CD14-positive monocyte (primary cell): Measurements from ENCODE around the gene ASRGL1. TPM values are rescaled to one million over a fixed set of nuclear protein-coding genes. Genes with fewer than 3 reads are reported as not detected.
A peak's percentile ranks its signal among the peaks of the same experiment; 100 is the strongest.

Experiments
- DNase-seq, 3 donors: peaks; one replicate each; pipeline ENCODE4 v3.0.0-alpha.2; 2011 to 2022
- H2AFZ ChIP-seq: 2 replicates; pipeline ENCODE4 v1.6.0; 2012; ENCODE audit warnings: mild to moderate bottlenecking, low read depth, low read length, inconsistent platforms; ENCODE audit not compliant: insufficient read depth, poor library complexity, severe bottlenecking
- H3K27ac ChIP-seq, 2 donors: 1 replicate in 1 of 2; 2 replicates in 1 of 2; pipeline ENCODE4 v1.5.1; 2012 to 2013; ENCODE audit warnings: low read length in 2 of 2, control low read depth in 1 of 2, inconsistent platforms in 1 of 2, low read depth in 1 of 2, mild to moderate bottlenecking in 1 of 2
- H3K27me3 ChIP-seq, 2 donors: one replicate each; pipeline versions ENCODE4 v1.6.0 to v1.6.1; 2011 to 2013; ENCODE audit warnings: low read length in 2 of 2; ENCODE audit not compliant: control insufficient read depth in 2 of 2, insufficient read depth in 2 of 2
- H3K36me3 ChIP-seq, 2 donors: replicated peaks in 1 of 2; 1 replicate in 1 of 2; 2 replicates in 1 of 2; pipeline versions ENCODE4 v1.5.1 to v1.6.1; 2012 to 2013; ENCODE audit warnings: low read length in 2 of 2, control low read depth in 1 of 2, inconsistent platforms in 1 of 2, mild to moderate bottlenecking in 1 of 2; ENCODE audit not compliant: insufficient read depth in 2 of 2, control insufficient read depth in 1 of 2
- H3K4me1 ChIP-seq, 2 donors: 1 replicate in 1 of 2; 2 replicates in 1 of 2; pipeline versions ENCODE4 v1.5.1 to v1.6.1; 2012 to 2013; ENCODE audit warnings: low read length in 2 of 2, control low read depth in 1 of 2, inconsistent platforms in 1 of 2, mild to moderate bottlenecking in 1 of 2, moderate library complexity in 1 of 2; ENCODE audit not compliant: insufficient read depth in 2 of 2, control insufficient read depth in 1 of 2
- H3K4me2 ChIP-seq: replicated peaks from 2 replicates; pipeline ENCODE3; 2012; ENCODE audit warnings: low read length, moderate library complexity, mild to moderate bottlenecking; ENCODE audit not compliant: poor library complexity, severe bottlenecking; ENCODE audit errors: extremely low read depth
- H3K4me3 ChIP-seq, 3 experiments: fragments of 200-600 bp in 1 of 3; sonication (generic) in 1 of 3; replicated peaks in 1 of 3; 1 replicate in 2 of 3; 2 replicates in 1 of 3; pipeline ENCODE4 v1.5.1; 2011 to 2013; ENCODE audit warnings: low read length in 3 of 3, mild to moderate bottlenecking in 3 of 3, control low read depth in 2 of 3, low read depth in 2 of 3, inconsistent platforms in 1 of 3, moderate library complexity in 1 of 3
- H3K79me2 ChIP-seq: 2 replicates; pipeline ENCODE4 v1.6.0; 2012; ENCODE audit warnings: mild to moderate bottlenecking, control low read depth, inconsistent platforms, low read length, moderate library complexity; ENCODE audit not compliant: insufficient read depth
- H3K9ac ChIP-seq: 2 replicates; pipeline ENCODE4 v1.6.0; 2017; ENCODE audit warnings: low read length, mild to moderate bottlenecking; ENCODE audit not compliant: insufficient read depth, poor library complexity, severe bottlenecking
- H3K9me3 ChIP-seq, 2 donors: replicated peaks in 1 of 2; 1 replicate in 1 of 2; 2 replicates in 1 of 2; pipeline versions ENCODE4 v1.5.1 to v1.6.1; 2012 to 2013; ENCODE audit warnings: low read length in 2 of 2, control low read depth in 1 of 2; ENCODE audit not compliant: control insufficient read depth in 1 of 2, insufficient read depth in 1 of 2
- H4K20me1 ChIP-seq: 2 replicates; pipeline ENCODE4 v1.6.0; 2012; ENCODE audit warnings: mild to moderate bottlenecking, low read length, control low read depth, moderate library complexity; ENCODE audit not compliant: insufficient read depth
- H3K27ac Mint-ChIP-seq, 7 donors: one replicate each; pipeline ENCODE4 v1.8.0; 2020; ENCODE audit warnings: mild to moderate bottlenecking in 7 of 7, mixed read lengths in 7 of 7, moderate library complexity in 6 of 7, inconsistent platforms in 2 of 7
- H3K27me3 Mint-ChIP-seq, 3 donors: one replicate each; pipeline ENCODE4 v1.8.0; 2021 to 2022; ENCODE audit warnings: low read depth in 3 of 3, mild to moderate bottlenecking in 3 of 3, mixed read lengths in 3 of 3, moderate library complexity in 3 of 3, inconsistent platforms in 1 of 3
- H3K36me3 Mint-ChIP-seq, 2 donors: one replicate each; pipeline ENCODE4 v1.8.0; 2020; ENCODE audit warnings: mixed read lengths in 2 of 2, inconsistent platforms in 1 of 2, mild to moderate bottlenecking in 1 of 2
- H3K4me1 Mint-ChIP-seq: one replicate; pipeline ENCODE4 v1.8.0; 2020; ENCODE audit warnings: mild to moderate bottlenecking, mixed read lengths
- H3K4me3 Mint-ChIP-seq, 2 donors: one replicate each; pipeline ENCODE4 v1.8.0; 2020; ENCODE audit warnings: mild to moderate bottlenecking in 2 of 2, mixed read lengths in 2 of 2, moderate library complexity in 1 of 2
- H3K9me3 Mint-ChIP-seq, 7 donors: one replicate each; pipeline ENCODE4 v1.8.0; 2020 to 2022; ENCODE audit warnings: mixed read lengths in 7 of 7, mild to moderate bottlenecking in 6 of 7, moderate library complexity in 6 of 7, inconsistent platforms in 2 of 7
- CTCF ChIP-seq: fragments of 200-600 bp; IDR thresholded peaks from one replicate; pipeline ENCODE4 v1.8.0; 2022; ENCODE audit warnings: antibody characterized with exemption, mild to moderate bottlenecking
- WGBS: methylation state at CpG from one replicate; pipeline ENCODE4 v1.1.5; 2013; ENCODE audit warnings: missing lambda C conversion rate; ENCODE audit not compliant: insufficient coverage; 5-methylcytosine and 5-hydroxymethylcytosine counted together
- intact Hi-C, 2 donors: fragments of 100-400 bp; cut with micrococcal nuclease; formaldehyde crosslinking; loops; one replicate each; pipeline versions ENCODE4 v1.15.0 to v1.15.1; 2023
- polyA plus RNA-seq, 3 donors: library from polyadenylated mRNA; depleted of rRNA in 1 of 3; unstranded in 2 of 3; stranded (reverse) in 1 of 3; fragments of 300-500 nt in 2 of 3; fragments of >200 nt in 1 of 3; fragmentation: Illumina TruSeq in 2 of 3; gene quantifications; 1 replicate in 2 of 3; 2 replicates in 1 of 3; pipeline ENCODE4 v1.2.3, GENCODE V29; 2012 to 2021

ASRGL1 gene
- polyA plus RNA-seq, 3 donors: 22.3 to 57.8 (median 50.6) TPM

- no peaks in the 10 kb centered on the region for H4K20me1 ChIP-seq
- H3K27ac Mint-ChIP-seq: peak overlapping the region in 1 of 7 donors; percentile 62
- TF ChIP-seq CTCF: no peak
- H3K4me3 Mint-ChIP-seq: no peak overlapping the region
- H3K27ac ChIP-seq: no peak overlapping the region
- H3K79me2 ChIP-seq: no peaks in the 10 kb centered on the region
- peaks cover 0 to 1% (median 0%) of the 10 kb centered on the region in 3 donors for H3K27me3 Mint-ChIP-seq
- peaks cover 0 to 8% of the 10 kb centered on the region in 2 donors for H3K4me1 ChIP-seq
- H3K4me1 Mint-ChIP-seq: peaks cover 7% of the 10 kb centered on the region
- no peak overlapping the region for H3K4me3 ChIP-seq
- H3K36me3 Mint-ChIP-seq: peaks cover 24 to 49% of the 10 kb centered on the region in 2 donors
- no peak overlapping the region for H3K4me2 ChIP-seq
- H3K9me3 ChIP-seq: no peaks in the 10 kb centered on the region
- no peak overlapping the region for H3K9ac ChIP-seq
- no peaks in the 10 kb centered on the region for H3K9me3 Mint-ChIP-seq
- no peak overlapping the region for H2AFZ ChIP-seq
- no peak for DNase-seq
- H3K27me3 ChIP-seq: no peaks in the 10 kb centered on the region
- WGBS: 100% methylated on average over 1 of the region's 3 CpGs
- peaks cover 30 to 35% of the 10 kb centered on the region in 2 donors for H3K36me3 ChIP-seq
- intact Hi-C loops: no loop called here
Observed at GRCh38 chr11:62387381-62387780, 50.1 kb downstream of the ASRGL1 start.

- Mint-ChIP-seq H3K27ac (no peak overlapping the region), H3K4me3 (no peak overlapping the region), H3K4me1 (peaks cover 10% of the 10 kb centered on the region), H3K27me3 (peaks cover 0 to 1% (median 0%) of the 10 kb centered on the region in 3 donors), H3K9me3 (no peaks in the 10 kb centered on the region), H3K36me3 (peaks cover 25 to 51% of the 10 kb centered on the region in 2 donors)
- intact Hi-C loops: no loop called here
- Histone ChIP-seq H3K27ac (no peak overlapping the region), H3K27me3 (no peaks in the 10 kb centered on the region), H3K4me3 (no peak overlapping the region), H4K20me1 (no peaks in the 10 kb centered on the region), H3K9me3 (no peaks in the 10 kb centered on the region), H3K4me2 (no peak overlapping the region), H3K36me3 (peaks cover 32 to 40% of the 10 kb centered on the region in 2 donors), H3K9ac (no peak overlapping the region), H3K4me1 (peaks cover 0 to 8% of the 10 kb centered on the region in 2 donors), H3K79me2 (no peaks in the 10 kb centered on the region), H2AFZ (no peak overlapping the region)
- DNase-seq: no peak
- no peak for TF ChIP-seq CTCF
- 100% methylated on average over 2 of the region's 11 CpGs for WGBS
Observed at GRCh38 chr11:62388999-62389398, 51.8 kb downstream of the ASRGL1 start.
